H1 (cell line): ENCODE data around the gene TFF3. TPM values are rescaled to one million over a fixed set of nuclear protein-coding genes. Genes with fewer than 3 reads are reported as not detected.

Experiments
- CTCF ChIA-PET: fragments of 300-600 bp; sonication (Branson Sonifier 250); formaldehyde crosslinking; loops from one replicate; lab custom pipeline; 2021; ENCODE audit not compliant: partially characterized antibody; lab: Charles Lee
- POLR2A ChIA-PET: fragments of 300-600 bp; sonication (Branson Sonifier 250); formaldehyde crosslinking; loops from one replicate; lab custom pipeline; 2021; ENCODE audit warnings: inconsistent platforms; ENCODE audit not compliant: partially characterized antibody; lab: Charles Lee
- DNase-seq, 2 experiments: peaks; one replicate each; pipeline versions ENCODE4 v3.0.0 to v3.0.0-alpha.2; 2010 to 2022; ENCODE audit warnings: low spot score in 2 of 2, low read depth in 1 of 2, mixed read lengths in 1 of 2
- FAIRE-seq: peaks from 2 replicates; lab custom pipeline; 2011; peaks lifted over from hg19 to GRCh38; lab: Jason Lieb, UNC
- H2AFZ ChIP-seq: 2 replicates; pipeline ENCODE4 v1.8.1; 2012; ENCODE audit warnings: low read length, inconsistent platforms
- H2AK5ac ChIP-seq: 2 replicates; pipeline ENCODE4 v1.6.1; 2013; ENCODE audit warnings: low read depth, low read length
- H2BK120ac ChIP-seq: replicated peaks from 2 replicates; pipeline ENCODE3; 2013; ENCODE audit warnings: low read depth, low read length, inconsistent platforms
- H2BK12ac ChIP-seq: 2 replicates; pipeline ENCODE4 v1.6.1; 2013; ENCODE audit warnings: low read depth, low read length
- H2BK15ac ChIP-seq: 2 replicates; pipeline ENCODE4 v1.6.1; 2013; ENCODE audit warnings: low read length
- H2BK20ac ChIP-seq: 2 replicates; pipeline ENCODE4 v1.6.1; 2013; ENCODE audit warnings: low read length
- H2BK5ac ChIP-seq: 2 replicates; pipeline ENCODE4 v1.6.1; 2013; ENCODE audit warnings: low read depth, low read length
- H3K14ac ChIP-seq: 2 replicates; pipeline ENCODE4 v1.6.1; 2013; ENCODE audit warnings: inconsistent platforms; ENCODE audit not compliant: insufficient read length
- H3K18ac ChIP-seq: 2 replicates; pipeline ENCODE4 v1.6.1; 2013; ENCODE audit warnings: low read length; ENCODE audit errors: extremely low read depth
- H3K23ac ChIP-seq: 2 replicates; pipeline ENCODE4 v1.6.1; 2013; ENCODE audit warnings: inconsistent platforms; ENCODE audit not compliant: insufficient read length
- H3K23me2 ChIP-seq: 2 replicates; pipeline ENCODE4 v1.6.1; 2013; ENCODE audit warnings: low read depth, low read length
- H3K27ac ChIP-seq: 2 replicates; pipeline ENCODE4 v1.6.1; 2011; ENCODE audit warnings: low read depth, low read length, inconsistent platforms
- H3K27me3 ChIP-seq, 4 experiments: replicated peaks in 1 of 4; 1 replicate in 1 of 4; 2 replicates in 3 of 4; pipeline versions ENCODE4 v1.6.1 to v1.8.1; 2011 to 2013; ENCODE audit warnings: low read length in 3 of 4, mild to moderate bottlenecking in 3 of 4, inconsistent platforms in 2 of 4, mixed read lengths in 2 of 4, moderate library complexity in 1 of 4; ENCODE audit not compliant: control insufficient read depth in 3 of 4, insufficient read depth in 3 of 4; ENCODE audit errors: extremely low read depth in 1 of 4
- H3K36me3 ChIP-seq, 4 experiments: 2 replicates each; pipeline versions ENCODE4 v1.6.1 to v1.8.1; 2011 to 2013; ENCODE audit warnings: mild to moderate bottlenecking in 4 of 4, low read length in 3 of 4, moderate library complexity in 2 of 4, control low read depth in 1 of 4, inconsistent platforms in 1 of 4; ENCODE audit not compliant: insufficient read depth in 4 of 4, control insufficient read depth in 2 of 4
- H3K4ac ChIP-seq: replicated peaks from 2 replicates; pipeline ENCODE3; 2013; ENCODE audit warnings: low read length, low read depth, mixed read lengths, inconsistent platforms; ENCODE audit not compliant: insufficient read length
- H3K4me1 ChIP-seq, 4 experiments: replicated peaks in 1 of 4; 1 replicate in 1 of 4; 2 replicates in 3 of 4; pipeline versions ENCODE4 v1.6.1 to v1.8.1; 2011 to 2013; ENCODE audit warnings: low read length in 3 of 4, inconsistent platforms in 2 of 4, mixed read lengths in 1 of 4; ENCODE audit not compliant: insufficient read depth in 4 of 4, control insufficient read depth in 3 of 4
- H3K4me2 ChIP-seq, 2 experiments: 2 replicates each; pipeline versions ENCODE4 v1.6.1 to v1.8.1; 2011 to 2013; ENCODE audit warnings: low read depth in 2 of 2, low read length in 2 of 2, control low read depth in 1 of 2, inconsistent platforms in 1 of 2, mild to moderate bottlenecking in 1 of 2; ENCODE audit not compliant: insufficient read depth in 1 of 2
- H3K4me3 ChIP-seq, 4 experiments: fragments of 200-600, 300-600 bp in 1 of 4; sonication (generic), shearing (Covaris generic), sonication (Bioruptor Twin) in 1 of 4; 2 replicates each; pipeline versions ENCODE4 v1.5.1 to v1.8.1; 2011 to 2016; ENCODE audit warnings: low read length in 4 of 4, low read depth in 3 of 4, control low read depth in 2 of 4, inconsistent platforms in 2 of 4, mild to moderate bottlenecking in 2 of 4, mixed read lengths in 1 of 4, moderate library complexity in 1 of 4; ENCODE audit not compliant: insufficient read depth in 2 of 4; ENCODE audit errors: extremely low read depth in 1 of 4
- H3K56ac ChIP-seq: replicated peaks from 2 replicates; pipeline ENCODE3; 2013; ENCODE audit warnings: low read depth, mild to moderate bottlenecking, mixed read lengths, low read length, inconsistent platforms; ENCODE audit not compliant: insufficient read length
- H3K79me1 ChIP-seq: 2 replicates; pipeline ENCODE4 v1.6.1; 2013; ENCODE audit warnings: low read depth, low read length, control low read depth
- H3K79me2 ChIP-seq, 2 experiments: 2 replicates each; pipeline versions ENCODE4 v1.6.1 to v1.8.1; 2012 to 2013; ENCODE audit warnings: low read length in 2 of 2, mild to moderate bottlenecking in 2 of 2, inconsistent platforms in 1 of 2; ENCODE audit not compliant: insufficient read depth in 2 of 2, control insufficient read depth in 1 of 2
- H3K9ac ChIP-seq, 4 experiments: replicated peaks in 1 of 4; 1 replicate in 1 of 4; 2 replicates in 3 of 4; pipeline versions ENCODE4 v1.6.1 to v1.8.1; 2011 to 2013; ENCODE audit warnings: low read depth in 3 of 4, low read length in 3 of 4, control low read depth in 2 of 4, mild to moderate bottlenecking in 2 of 4, moderate library complexity in 2 of 4, inconsistent platforms in 1 of 4; ENCODE audit errors: extremely low read depth in 1 of 4
- H3K9me3 ChIP-seq, 2 experiments: 2 replicates each; pipeline versions ENCODE4 v1.6.1 to v1.8.1; 2012 to 2013; ENCODE audit warnings: mild to moderate bottlenecking in 2 of 2, moderate library complexity in 2 of 2, control low read depth in 1 of 2, inconsistent platforms in 1 of 2, low read depth in 1 of 2, low read length in 1 of 2, mixed read lengths in 1 of 2; ENCODE audit not compliant: insufficient read depth in 2 of 2
- H4K20me1 ChIP-seq, 2 experiments: replicated peaks in 1 of 2; 2 replicates each; pipeline versions ENCODE3 to v1.8.1; 2011 to 2013; ENCODE audit warnings: inconsistent platforms in 2 of 2, low read length in 2 of 2, mild to moderate bottlenecking in 1 of 2; ENCODE audit not compliant: insufficient read depth in 2 of 2, control insufficient read depth in 1 of 2
- H4K5ac ChIP-seq: 2 replicates; pipeline ENCODE4 v1.6.1; 2013; ENCODE audit warnings: low read length, low read depth, mixed read lengths, inconsistent platforms; ENCODE audit not compliant: insufficient read length
- H4K8ac ChIP-seq: 2 replicates; pipeline ENCODE4 v1.8.0; 2013; ENCODE audit warnings: mild to moderate bottlenecking, moderate library complexity, low read length, inconsistent platforms; ENCODE audit not compliant: insufficient read depth; ENCODE audit errors: extremely low read depth
- H4K91ac ChIP-seq: replicated peaks from 2 replicates; pipeline ENCODE3; 2013; ENCODE audit warnings: low read length, mixed read lengths, inconsistent platforms; ENCODE audit not compliant: insufficient read length
- EGR1 ChIP-seq: IDR thresholded peaks from 2 replicates; pipeline ENCODE4 v1.6.1; 2011; ENCODE audit warnings: low read depth, low read length, borderline replicate concordance
- GABPA ChIP-seq: IDR thresholded peaks from 2 replicates; pipeline ENCODE4 v1.6.1; 2011; ENCODE audit warnings: mild to moderate bottlenecking, low read length, moderate library complexity, borderline replicate concordance; ENCODE audit not compliant: insufficient read depth
- MAFK ChIP-seq: IDR thresholded peaks from 2 replicates; pipeline ENCODE4 v1.6.1; 2012; ENCODE audit warnings: low read depth, mild to moderate bottlenecking, improper control_type of control experiment, low read length
- RFX5 ChIP-seq: IDR thresholded peaks from 2 replicates; pipeline ENCODE4 v1.6.1; 2011; ENCODE audit warnings: low read depth, low read length, improper control_type of control experiment, borderline replicate concordance
- TCF12 ChIP-seq: IDR thresholded peaks from 2 replicates; pipeline ENCODE4 v1.6.1; 2011; ENCODE audit warnings: low read depth, mild to moderate bottlenecking, low read length
- TEAD4 ChIP-seq: IDR thresholded peaks from 2 replicates; pipeline ENCODE4 v1.6.1; 2012; ENCODE audit warnings: low read depth, low read length, inconsistent platforms, mixed read lengths
- WGBS, 2 experiments: shearing (Covaris generic) in 1 of 2; methylation state at CpG; one replicate each; pipeline versions ENCODE4 v1.1.6 to v1.1.7; 2013 to 2015; ENCODE audit warnings: low lambda C conversion rate in 2 of 2, mixed read lengths in 2 of 2, inconsistent platforms in 1 of 2, low coverage in 1 of 2, missing lambda C conversion rate in 1 of 2; ENCODE audit not compliant: insufficient replicate concordance in 2 of 2, insufficient coverage in 1 of 2, insufficient read length in 1 of 2; ENCODE audit errors: extremely low coverage in 1 of 2, missing lambda C conversion rate in 1 of 2; 5-methylcytosine and 5-hydroxymethylcytosine counted together
- polyA plus RNA-seq, 7 experiments: library from polyadenylated mRNA; depleted of rRNA in 3 of 7; stranded (reverse) in 5 of 7; unstranded in 2 of 7; fragments of >200 nt in 5 of 7; fragments of 200-250 nt in 2 of 7; gene quantifications; 1 replicate in 5 of 7; 2 replicates in 1 of 7; 4 replicates in 1 of 7; pipeline versions ENCODE4 v1.2.1 to v1.2.3, GENCODE V29; 2011 to 2013; ENCODE audit warnings: missing spikeins in 2 of 7, mixed read lengths in 2 of 7
- total RNA-seq: library from RNA; stranded (reverse); fragmentation: NEBNext Ultra II Directional; extraction: Animal tissue kit (Norgen Biotek cat#: 25700); gene quantifications from 2 replicates; pipeline ENCODE4 v1.2.1, GENCODE V29; 2021
- TF ChIP-seq, protein P1 (sequence below): IDR thresholded peaks from 2 replicates; pipeline ENCODE4 v1.6.1; 2011; ENCODE audit warnings: low read depth, mild to moderate bottlenecking, low read length; ENCODE audit not compliant: insufficient read depth

Gene TFF3
- total and polyA plus RNA-seq, 2 of the 8 experiments (the other 6 are each of a cell fraction or from before 2014, with no cell fraction given), result 1.7 to 6.7 TPM

DNA sequence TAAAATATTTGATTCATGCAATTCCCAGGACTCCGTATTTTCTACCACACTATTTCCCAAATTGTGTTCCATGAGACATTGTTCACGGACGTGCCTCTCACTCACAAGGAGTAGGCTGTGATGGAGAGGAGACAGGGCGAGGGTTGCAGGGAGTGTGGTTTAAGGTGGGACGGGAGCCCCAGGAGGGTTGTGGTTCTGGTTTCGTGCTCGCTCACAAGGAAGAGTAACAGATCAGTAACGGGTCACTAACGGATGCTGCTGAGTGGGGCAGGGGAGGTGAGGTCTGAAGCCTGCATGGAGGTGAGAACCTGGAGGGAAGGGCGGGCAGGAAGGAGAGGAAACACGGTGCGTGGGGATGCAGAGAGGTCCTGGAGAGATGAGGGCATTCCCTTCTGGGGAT is 28.8 kb downstream of the TFF3 start:
- H3K23ac ChIP-seq, result no peak overlapping the region
- no peak overlapping the region for H4K8ac ChIP-seq
- H4K5ac ChIP-seq, result no peak overlapping the region
- no peak overlapping the region for H2AFZ ChIP-seq
- WGBS, 2 experiments, result 83% methylated on average over 12 of the region's 12 CpGs; no CpG with 5 or more reads in 1 of the 2 experiments
- H3K18ac ChIP-seq, result no peak overlapping the region
- no peak overlapping the region for H2BK15ac ChIP-seq
- DNase-seq (no peak), FAIRE-seq (no peak)
- no peaks in the 10 kb centered on the region for H4K20me1 ChIP-seq
- ChIA-PET POLR2A (no interaction called here), CTCF (interaction anchor here (1.3 to 1.6 kb wide), 3 partner anchors 26 to 75 kb away, joined by 3 to 5 read pairs (median 4); no protein-coding TSS in a partner anchor)
- H3K4me3 ChIP-seq, result no peak overlapping the region
- H3K23me2 ChIP-seq, result no peaks in the 10 kb centered on the region
- H3K9ac ChIP-seq, result no peak overlapping the region
- H3K79me2 ChIP-seq, result no peaks in the 10 kb centered on the region
- H2BK120ac ChIP-seq, result no peak overlapping the region
- no peak overlapping the region; the same call in 1 of the 2 replicates for H2AK5ac ChIP-seq
- no peak overlapping the region for H2BK5ac ChIP-seq
- no peak overlapping the region for H3K4ac ChIP-seq
- H3K56ac ChIP-seq, result no peak overlapping the region
- H3K79me1 ChIP-seq, result no peaks in the 10 kb centered on the region
- H3K9me3 ChIP-seq, result peaks cover 0 to 5% of the 10 kb centered on the region in 2 experiments; a peak in 2 of 4 replicates
- no peak overlapping the region for H3K14ac ChIP-seq
- no peaks in the 10 kb centered on the region for H3K36me3 ChIP-seq
- no peak for TF ChIP-seq RFX5
- no peak for TF ChIP-seq GABPA
- TF ChIP-seq, protein P1, sequence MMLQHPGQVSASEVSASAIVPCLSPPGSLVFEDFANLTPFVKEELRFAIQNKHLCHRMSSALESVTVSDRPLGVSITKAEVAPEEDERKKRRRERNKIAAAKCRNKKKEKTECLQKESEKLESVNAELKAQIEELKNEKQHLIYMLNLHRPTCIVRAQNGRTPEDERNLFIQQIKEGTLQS, result no peak
- TF ChIP-seq TEAD4, result no peak
- no peak for TF ChIP-seq TCF12
- TF ChIP-seq MAFK, result no peak
- TF ChIP-seq EGR1, result no peak
- no peaks in the 10 kb centered on the region for H3K27me3 ChIP-seq
- no peak overlapping the region for H2BK12ac ChIP-seq
- H4K91ac ChIP-seq, result no peak overlapping the region
- no peak overlapping the region for H2BK20ac ChIP-seq
- H3K27ac ChIP-seq, result no peak overlapping the region
- no peak overlapping the region for H3K4me2 ChIP-seq
- H3K4me1 ChIP-seq, result no peaks in the 10 kb centered on the region; a peak in 1 of 7 replicates
